ENCODE measurements around the gene RANGRF. TPM values are rescaled to one million over a fixed set of nuclear protein-coding genes. Genes with fewer than 3 reads are reported as not detected.

The RANGRF gene
- total and polyA plus RNA-seq, 4 donors, result 15.5 to 60.1 (median 35.4) TPM

GRCh38 chr17:8332688-8333087, 44.2 kb downstream of the RANGRF start:
- Histone ChIP-seq H3K4me1 (ENCODE audit: control insufficient read depth in 5 of 5, insufficient read depth in 5 of 5, low read length in 5 of 5) (peaks cover 0 to 4% (median 0%) of the 10 kb centered on the region in 5 donors), H3K27ac (ENCODE audit: low read depth in 1 of 2, low read length in 1 of 2) (no peak overlapping the region), H3K9me3 (ENCODE audit: control insufficient read depth in 4 of 4, insufficient read depth in 3 of 4, low read length in 3 of 4) (peaks cover 0 to 3% (median 0%) of the 10 kb centered on the region in 4 donors), H3K9ac (ENCODE audit: insufficient read depth in 1 of 2, low read length in 2 of 2) (no peak overlapping the region), H3K36me3 (ENCODE audit: control insufficient read depth in 4 of 4, insufficient read depth in 4 of 4, low read length in 4 of 4) (no peaks in the 10 kb centered on the region), H3K4me3 (no peak overlapping the region), H3K27me3 (ENCODE audit: control insufficient read depth in 3 of 3, insufficient read depth in 3 of 3, low read length in 2 of 3) (no peaks in the 10 kb centered on the region)
- WGBS, 2 donors, result 52 to 76% methylated on average over 5 of the region's 5 CpGs
- ATAC-seq (ENCODE audit: insufficient read depth, low FRiP score) (no peak), DNase-seq (no peak)
- TF ChIP-seq, protein P1, sequence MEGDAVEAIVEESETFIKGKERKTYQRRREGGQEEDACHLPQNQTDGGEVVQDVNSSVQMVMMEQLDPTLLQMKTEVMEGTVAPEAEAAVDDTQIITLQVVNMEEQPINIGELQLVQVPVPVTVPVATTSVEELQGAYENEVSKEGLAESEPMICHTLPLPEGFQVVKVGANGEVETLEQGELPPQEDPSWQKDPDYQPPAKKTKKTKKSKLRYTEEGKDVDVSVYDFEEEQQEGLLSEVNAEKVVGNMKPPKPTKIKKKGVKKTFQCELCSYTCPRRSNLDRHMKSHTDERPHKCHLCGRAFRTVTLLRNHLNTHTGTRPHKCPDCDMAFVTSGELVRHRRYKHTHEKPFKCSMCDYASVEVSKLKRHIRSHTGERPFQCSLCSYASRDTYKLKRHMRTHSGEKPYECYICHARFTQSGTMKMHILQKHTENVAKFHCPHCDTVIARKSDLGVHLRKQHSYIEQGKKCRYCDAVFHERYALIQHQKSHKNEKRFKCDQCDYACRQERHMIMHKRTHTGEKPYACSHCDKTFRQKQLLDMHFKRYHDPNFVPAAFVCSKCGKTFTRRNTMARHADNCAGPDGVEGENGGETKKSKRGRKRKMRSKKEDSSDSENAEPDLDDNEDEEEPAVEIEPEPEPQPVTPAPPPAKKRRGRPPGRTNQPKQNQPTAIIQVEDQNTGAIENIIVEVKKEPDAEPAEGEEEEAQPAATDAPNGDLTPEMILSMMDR (IDR thresholded peaks at IDR 0.05; ENCODE audit: control extremely low read depth, extremely low read depth), result no peak

- ATAC-seq (ENCODE audit: insufficient read depth, low FRiP score) (no peak), DNase-seq (no peak)
- TF ChIP-seq, protein P1 (IDR thresholded peaks at IDR 0.05; ENCODE audit: control extremely low read depth, extremely low read depth), result no peak
- Histone ChIP-seq H3K27me3 (ENCODE audit: control insufficient read depth in 3 of 3, insufficient read depth in 3 of 3, low read length in 2 of 3) (no peaks in the 10 kb centered on the region), H3K36me3 (ENCODE audit: control insufficient read depth in 4 of 4, insufficient read depth in 4 of 4, low read length in 4 of 4) (no peaks in the 10 kb centered on the region), H3K27ac (ENCODE audit: low read depth in 1 of 2, low read length in 1 of 2) (no peak overlapping the region), H3K9ac (ENCODE audit: insufficient read depth in 1 of 2, low read length in 2 of 2) (no peak overlapping the region), H3K4me3 (no peak overlapping the region), H3K9me3 (ENCODE audit: control insufficient read depth in 4 of 4, insufficient read depth in 3 of 4, low read length in 3 of 4) (peaks cover 0 to 3% (median 0%) of the 10 kb centered on the region in 4 donors), H3K4me1 (ENCODE audit: control insufficient read depth in 5 of 5, insufficient read depth in 5 of 5, low read length in 5 of 5) (peaks cover 0 to 4% (median 0%) of the 10 kb centered on the region in 5 donors)
- WGBS, 2 donors, result 95 to 96% methylated on average over 4 of the region's 4 CpGs
Measured at GRCh38 chr17:8333281-8333680, 44.8 kb downstream of the RANGRF start.

DNA sequence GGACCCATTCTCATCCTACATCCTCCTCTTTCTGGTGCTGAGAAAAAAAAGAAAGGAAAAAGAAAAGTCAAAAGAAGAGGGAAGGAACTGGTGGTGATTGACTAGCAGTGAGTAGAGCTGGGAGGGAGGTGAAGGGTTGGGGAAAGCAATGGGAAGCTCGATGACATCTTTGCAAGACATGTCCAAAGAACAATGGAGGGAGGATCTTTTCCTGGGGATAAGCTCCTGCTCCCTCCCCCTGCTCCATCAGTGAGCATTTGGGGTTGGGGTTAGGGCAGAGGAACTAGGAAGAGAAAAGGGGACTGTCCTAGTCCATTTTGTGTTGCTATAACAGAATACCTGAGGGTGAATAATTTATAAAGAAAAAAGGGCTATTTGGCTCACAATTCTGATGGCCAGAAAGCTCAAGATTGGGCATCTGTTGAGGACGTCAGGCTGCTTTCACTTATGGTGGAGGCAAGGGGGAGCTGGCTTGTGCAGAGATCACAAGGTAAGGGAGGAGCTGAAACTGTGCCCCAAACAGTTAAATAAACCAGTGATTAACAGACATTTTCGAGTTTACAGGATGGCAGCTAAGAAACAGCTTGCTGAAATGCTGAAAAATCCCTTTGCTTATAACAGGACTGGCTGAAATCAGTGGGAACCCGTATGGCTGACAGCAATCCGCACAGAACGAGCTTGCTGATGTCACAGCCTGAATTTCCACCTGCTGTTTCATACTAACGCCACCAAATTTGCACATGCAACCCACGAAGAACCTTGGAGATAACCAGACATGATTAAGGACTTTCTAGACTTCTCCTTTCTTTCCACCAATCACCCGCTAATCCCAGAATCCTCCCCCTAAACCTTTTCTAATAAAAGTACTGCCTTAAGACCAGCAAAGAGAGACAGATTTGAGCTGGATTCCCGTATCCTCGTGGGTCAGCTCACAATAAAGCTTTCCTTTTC, 49.6 kb downstream of the RANGRF start:
- H3K27me3 ChIP-seq (ENCODE audit: control insufficient read depth in 3 of 3, insufficient read depth in 3 of 3, low read length in 2 of 3), result no peaks in the 10 kb centered on the region
- no peak overlapping the region for H3K9ac ChIP-seq (ENCODE audit: insufficient read depth in 1 of 2, low read length in 2 of 2)
- TF ChIP-seq, protein P1 (IDR thresholded peaks at IDR 0.05; ENCODE audit: control extremely low read depth, extremely low read depth), result no peak
- H3K9me3 ChIP-seq (ENCODE audit: control insufficient read depth in 4 of 4, insufficient read depth in 3 of 4, low read length in 3 of 4), result no peaks in the 10 kb centered on the region
- no peaks in the 10 kb centered on the region for H3K4me1 ChIP-seq (ENCODE audit: control insufficient read depth in 5 of 5, insufficient read depth in 5 of 5, low read length in 5 of 5)
- H3K4me3 ChIP-seq, result no peak overlapping the region
- DNase-seq, result no peak
- no peak overlapping the region for H3K27ac ChIP-seq (ENCODE audit: low read depth in 1 of 2, low read length in 1 of 2)
- 20 to 33% methylated on average over 11 of the region's 11 CpGs for WGBS, 2 donors
- no peak for ATAC-seq (ENCODE audit: insufficient read depth, low FRiP score)
- H3K36me3 ChIP-seq (ENCODE audit: control insufficient read depth in 4 of 4, insufficient read depth in 4 of 4, low read length in 4 of 4), result no peaks in the 10 kb centered on the region

Measured in lung (tissue), 12 donors.